HCT116 (cell line): ENCODE measurements around the gene ESRRG.

Source experiments
- EZH2 ChIP-seq: fragments of 200-600 bp; sonication (generic); IDR thresholded peaks from 2 replicates; pipeline ENCODE4 v1.6.1; 2017; ENCODE audit warnings: antibody characterized with exemption, mixed run types
- EZH2phosphoT487 ChIP-seq: fragments of 200-600 bp; IDR thresholded peaks from 2 replicates; pipeline ENCODE4 v1.6.1; 2018; ENCODE audit warnings: antibody characterized with exemption, borderline replicate concordance
- FOSL1 ChIP-seq: IDR thresholded peaks from 2 replicates; pipeline ENCODE4 v1.6.1; 2012; ENCODE audit warnings: low read depth
- JUND ChIP-seq: IDR thresholded peaks from 2 replicates; pipeline ENCODE4 v1.6.1; 2012
- POLR2A ChIP-seq: IDR thresholded peaks from 2 replicates; pipeline ENCODE4 v1.7.0; 2011; ENCODE audit warnings: borderline replicate concordance; ENCODE audit not compliant: insufficient read depth, insufficient read length; ENCODE audit errors: extremely low read depth
- POLR2AphosphoS5 ChIP-seq: IDR thresholded peaks from 2 replicates; pipeline ENCODE4 v1.6.1; 2011; ENCODE audit warnings: mild to moderate bottlenecking, low read depth, low read length, moderate library complexity
- RAD21 ChIP-seq: IDR thresholded peaks from 2 replicates; pipeline ENCODE4 v1.6.1; 2012; ENCODE audit warnings: low read depth, mild to moderate bottlenecking
- SIN3A ChIP-seq: IDR thresholded peaks from 2 replicates; pipeline ENCODE4 v1.6.1; 2012; ENCODE audit warnings: low read depth
- SP1 ChIP-seq: IDR thresholded peaks from 2 replicates; pipeline ENCODE4 v1.6.1; 2012; ENCODE audit warnings: low read depth
- SRF ChIP-seq: IDR thresholded peaks from 2 replicates; pipeline ENCODE4 v1.6.1; 2012; ENCODE audit warnings: low read depth
- YY1 ChIP-seq: IDR thresholded peaks from 2 replicates; pipeline ENCODE4 v1.6.1; 2011; ENCODE audit warnings: low read length, low read depth, moderate library complexity, mild to moderate bottlenecking; ENCODE audit not compliant: insufficient replicate concordance; ENCODE audit errors: extremely low read depth
- TF ChIP-seq, protein P1 (sequence below), 3 experiments: fragments of 200-600 bp in 1 of 3; sonication (generic) in 1 of 3; IDR thresholded peaks in 2 of 3; conservative IDR thresholded peaks in 1 of 3; 2 replicates each; pipeline ENCODE4 v1.5.1; 2012 to 2017; ENCODE audit warnings: low read depth in 2 of 3, low read length in 2 of 3, antibody characterized with exemption in 1 of 3, borderline replicate concordance in 1 of 3, control low read depth in 1 of 3, mild to moderate bottlenecking in 1 of 3, mixed read lengths in 1 of 3, mixed run types in 1 of 3, moderate library complexity in 1 of 3; ENCODE audit not compliant: insufficient read depth in 1 of 3
- TF ChIP-seq, protein P2 (sequence below): IDR thresholded peaks from 2 replicates; pipeline ENCODE4 v1.6.1; 2012; ENCODE audit warnings: low read depth
- TF ChIP-seq, protein P3 (sequence below): IDR thresholded peaks from 2 replicates; pipeline ENCODE4 v1.6.1; 2012

DNA sequence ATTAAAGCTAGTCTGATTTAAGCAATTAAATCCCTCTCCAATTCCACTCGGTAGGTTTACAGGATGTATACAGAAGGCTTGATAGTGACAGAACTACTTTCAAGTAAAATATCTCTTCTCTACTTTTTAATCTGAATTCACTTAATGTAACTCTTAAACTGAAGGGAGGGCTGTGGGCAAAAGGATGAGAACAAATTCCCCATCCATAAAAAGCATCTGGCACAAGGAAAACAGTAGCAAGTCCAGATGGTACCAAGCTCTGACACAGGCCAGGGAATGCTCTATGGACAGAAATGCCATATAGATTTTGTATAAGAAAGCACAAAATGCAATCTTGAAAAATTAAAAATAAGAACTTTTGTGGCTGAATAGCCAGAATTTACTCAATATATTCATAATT lies 246.9 kb downstream of the ESRRG start:
- TF ChIP-seq POLR2A: no peak
- TF ChIP-seq EZH2: no peak
- TF ChIP-seq SP1: no peak
- TF ChIP-seq, protein P1, sequence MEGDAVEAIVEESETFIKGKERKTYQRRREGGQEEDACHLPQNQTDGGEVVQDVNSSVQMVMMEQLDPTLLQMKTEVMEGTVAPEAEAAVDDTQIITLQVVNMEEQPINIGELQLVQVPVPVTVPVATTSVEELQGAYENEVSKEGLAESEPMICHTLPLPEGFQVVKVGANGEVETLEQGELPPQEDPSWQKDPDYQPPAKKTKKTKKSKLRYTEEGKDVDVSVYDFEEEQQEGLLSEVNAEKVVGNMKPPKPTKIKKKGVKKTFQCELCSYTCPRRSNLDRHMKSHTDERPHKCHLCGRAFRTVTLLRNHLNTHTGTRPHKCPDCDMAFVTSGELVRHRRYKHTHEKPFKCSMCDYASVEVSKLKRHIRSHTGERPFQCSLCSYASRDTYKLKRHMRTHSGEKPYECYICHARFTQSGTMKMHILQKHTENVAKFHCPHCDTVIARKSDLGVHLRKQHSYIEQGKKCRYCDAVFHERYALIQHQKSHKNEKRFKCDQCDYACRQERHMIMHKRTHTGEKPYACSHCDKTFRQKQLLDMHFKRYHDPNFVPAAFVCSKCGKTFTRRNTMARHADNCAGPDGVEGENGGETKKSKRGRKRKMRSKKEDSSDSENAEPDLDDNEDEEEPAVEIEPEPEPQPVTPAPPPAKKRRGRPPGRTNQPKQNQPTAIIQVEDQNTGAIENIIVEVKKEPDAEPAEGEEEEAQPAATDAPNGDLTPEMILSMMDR (IDR thresholded peaks at IDR 0.05 in 2 of 3, conservative IDR thresholded peaks at IDR 0.05 in 1 of 3; ENCODE audit: borderline replicate concordance in 1 of 3, insufficient read depth in 1 of 3, low read depth in 2 of 3, low read length in 2 of 3): no peak
- TF ChIP-seq FOSL1: no peak
- TF ChIP-seq EZH2phosphoT487: no peak
- TF ChIP-seq POLR2AphosphoS5: no peak
- no peak for TF ChIP-seq SIN3A
- no peak for TF ChIP-seq JUND
- no peak for TF ChIP-seq RAD21
- TF ChIP-seq, protein P2, sequence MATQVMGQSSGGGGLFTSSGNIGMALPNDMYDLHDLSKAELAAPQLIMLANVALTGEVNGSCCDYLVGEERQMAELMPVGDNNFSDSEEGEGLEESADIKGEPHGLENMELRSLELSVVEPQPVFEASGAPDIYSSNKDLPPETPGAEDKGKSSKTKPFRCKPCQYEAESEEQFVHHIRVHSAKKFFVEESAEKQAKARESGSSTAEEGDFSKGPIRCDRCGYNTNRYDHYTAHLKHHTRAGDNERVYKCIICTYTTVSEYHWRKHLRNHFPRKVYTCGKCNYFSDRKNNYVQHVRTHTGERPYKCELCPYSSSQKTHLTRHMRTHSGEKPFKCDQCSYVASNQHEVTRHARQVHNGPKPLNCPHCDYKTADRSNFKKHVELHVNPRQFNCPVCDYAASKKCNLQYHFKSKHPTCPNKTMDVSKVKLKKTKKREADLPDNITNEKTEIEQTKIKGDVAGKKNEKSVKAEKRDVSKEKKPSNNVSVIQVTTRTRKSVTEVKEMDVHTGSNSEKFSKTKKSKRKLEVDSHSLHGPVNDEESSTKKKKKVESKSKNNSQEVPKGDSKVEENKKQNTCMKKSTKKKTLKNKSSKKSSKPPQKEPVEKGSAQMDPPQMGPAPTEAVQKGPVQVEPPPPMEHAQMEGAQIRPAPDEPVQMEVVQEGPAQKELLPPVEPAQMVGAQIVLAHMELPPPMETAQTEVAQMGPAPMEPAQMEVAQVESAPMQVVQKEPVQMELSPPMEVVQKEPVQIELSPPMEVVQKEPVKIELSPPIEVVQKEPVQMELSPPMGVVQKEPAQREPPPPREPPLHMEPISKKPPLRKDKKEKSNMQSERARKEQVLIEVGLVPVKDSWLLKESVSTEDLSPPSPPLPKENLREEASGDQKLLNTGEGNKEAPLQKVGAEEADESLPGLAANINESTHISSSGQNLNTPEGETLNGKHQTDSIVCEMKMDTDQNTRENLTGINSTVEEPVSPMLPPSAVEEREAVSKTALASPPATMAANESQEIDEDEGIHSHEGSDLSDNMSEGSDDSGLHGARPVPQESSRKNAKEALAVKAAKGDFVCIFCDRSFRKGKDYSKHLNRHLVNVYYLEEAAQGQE: no peak
- no peak for TF ChIP-seq SRF
- TF ChIP-seq, protein P3, sequence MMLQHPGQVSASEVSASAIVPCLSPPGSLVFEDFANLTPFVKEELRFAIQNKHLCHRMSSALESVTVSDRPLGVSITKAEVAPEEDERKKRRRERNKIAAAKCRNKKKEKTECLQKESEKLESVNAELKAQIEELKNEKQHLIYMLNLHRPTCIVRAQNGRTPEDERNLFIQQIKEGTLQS: no peak
- no peak for TF ChIP-seq YY1
